ENCODE results near the gene KHDC1.
"Not testable (repeated sequence)": the region's sequence is repeated elsewhere in the genome, so short reads cannot be mapped to it uniquely, and the experiment has no call there.

DNA sequence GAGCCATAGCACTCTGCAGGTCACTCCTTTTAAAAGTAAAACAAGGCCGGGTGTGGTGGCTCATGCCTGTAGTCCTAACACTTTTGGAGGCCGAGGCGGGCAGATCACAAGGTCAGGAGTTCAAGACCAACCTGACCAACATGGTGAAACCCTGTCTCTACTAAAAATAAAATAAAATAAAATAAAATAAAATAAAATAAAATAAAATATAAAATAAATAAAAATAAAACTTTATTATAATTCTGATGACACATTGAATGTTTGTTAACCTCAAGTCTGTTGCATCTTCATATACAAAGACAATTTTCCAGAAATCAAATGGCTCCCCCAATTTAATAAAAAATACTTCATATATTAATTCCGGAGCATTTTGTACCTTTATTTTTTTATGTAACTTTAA, 69.7 kb downstream of the KHDC1 start:
- TF ChIP-seq, protein P1, sequence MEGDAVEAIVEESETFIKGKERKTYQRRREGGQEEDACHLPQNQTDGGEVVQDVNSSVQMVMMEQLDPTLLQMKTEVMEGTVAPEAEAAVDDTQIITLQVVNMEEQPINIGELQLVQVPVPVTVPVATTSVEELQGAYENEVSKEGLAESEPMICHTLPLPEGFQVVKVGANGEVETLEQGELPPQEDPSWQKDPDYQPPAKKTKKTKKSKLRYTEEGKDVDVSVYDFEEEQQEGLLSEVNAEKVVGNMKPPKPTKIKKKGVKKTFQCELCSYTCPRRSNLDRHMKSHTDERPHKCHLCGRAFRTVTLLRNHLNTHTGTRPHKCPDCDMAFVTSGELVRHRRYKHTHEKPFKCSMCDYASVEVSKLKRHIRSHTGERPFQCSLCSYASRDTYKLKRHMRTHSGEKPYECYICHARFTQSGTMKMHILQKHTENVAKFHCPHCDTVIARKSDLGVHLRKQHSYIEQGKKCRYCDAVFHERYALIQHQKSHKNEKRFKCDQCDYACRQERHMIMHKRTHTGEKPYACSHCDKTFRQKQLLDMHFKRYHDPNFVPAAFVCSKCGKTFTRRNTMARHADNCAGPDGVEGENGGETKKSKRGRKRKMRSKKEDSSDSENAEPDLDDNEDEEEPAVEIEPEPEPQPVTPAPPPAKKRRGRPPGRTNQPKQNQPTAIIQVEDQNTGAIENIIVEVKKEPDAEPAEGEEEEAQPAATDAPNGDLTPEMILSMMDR (conservative IDR thresholded peaks at IDR 0.05) = not testable (repeated sequence)
- TF ChIP-seq EZH2 (IDR thresholded peaks at IDR 0.05; ENCODE audit: low read depth) = not testable (repeated sequence)
